ENCODE results near the gene ADAMTSL5.

GRCh38 chr19:1496714-1497577 lies 15.9 kb downstream of the ADAMTSL5 start:
- TF ChIP-seq POLR2A (IDR thresholded peaks at IDR 0.05; ENCODE audit: low read length) (no peak), GATA1 (IDR thresholded peaks at IDR 0.05; ENCODE audit: low read depth, low read length) (no peak)
